ENCODE measurements around the gene SUSD2. TPM values are rescaled to one million over a fixed set of nuclear protein-coding genes. Genes with fewer than 3 reads are reported as not detected.
A peak's percentile ranks its signal among the peaks of the same experiment; 100 is the strongest.

Gene SUSD2
- total RNA-seq, 2 experiments from 2014 or later: 0.94 to 1.2 TPM

DNA sequence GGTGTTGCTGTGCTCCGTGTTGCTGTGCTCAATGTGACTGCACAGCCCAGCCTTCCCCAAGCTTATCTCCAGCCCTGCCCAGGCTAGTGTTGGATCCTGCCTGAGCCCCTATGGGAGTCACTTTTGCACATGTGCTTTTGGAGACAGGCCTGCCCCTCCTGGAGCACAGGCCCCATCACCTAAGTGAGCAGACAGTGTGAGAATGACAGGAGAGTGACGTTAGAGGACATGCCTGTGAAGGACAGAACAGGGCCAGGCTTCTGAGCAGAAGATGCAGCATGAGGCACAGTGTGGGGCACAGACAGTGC lies 36.6 kb upstream of the SUSD2 start:
- Mint-ChIP-seq H3K27ac (peak overlapping the region; percentile 79), H3K27me3 (no peaks in the 10 kb centered on the region), H3K4me3 (peak overlapping the region; percentile 54), H3K4me1 (peaks cover 53% of the 10 kb centered on the region), H3K9me3 (no peaks in the 10 kb centered on the region), H3K36me3 (peaks cover 18% of the 10 kb centered on the region)
- ATAC-seq (ENCODE audit: low read depth): no peak
- POLR2A ChIA-PET: interaction anchor here (10.3 kb wide), 1 partner anchor 11 kb away, joined by 110 read pairs; no protein-coding TSS in a partner anchor
- DNase-seq: no peak

DNA sequence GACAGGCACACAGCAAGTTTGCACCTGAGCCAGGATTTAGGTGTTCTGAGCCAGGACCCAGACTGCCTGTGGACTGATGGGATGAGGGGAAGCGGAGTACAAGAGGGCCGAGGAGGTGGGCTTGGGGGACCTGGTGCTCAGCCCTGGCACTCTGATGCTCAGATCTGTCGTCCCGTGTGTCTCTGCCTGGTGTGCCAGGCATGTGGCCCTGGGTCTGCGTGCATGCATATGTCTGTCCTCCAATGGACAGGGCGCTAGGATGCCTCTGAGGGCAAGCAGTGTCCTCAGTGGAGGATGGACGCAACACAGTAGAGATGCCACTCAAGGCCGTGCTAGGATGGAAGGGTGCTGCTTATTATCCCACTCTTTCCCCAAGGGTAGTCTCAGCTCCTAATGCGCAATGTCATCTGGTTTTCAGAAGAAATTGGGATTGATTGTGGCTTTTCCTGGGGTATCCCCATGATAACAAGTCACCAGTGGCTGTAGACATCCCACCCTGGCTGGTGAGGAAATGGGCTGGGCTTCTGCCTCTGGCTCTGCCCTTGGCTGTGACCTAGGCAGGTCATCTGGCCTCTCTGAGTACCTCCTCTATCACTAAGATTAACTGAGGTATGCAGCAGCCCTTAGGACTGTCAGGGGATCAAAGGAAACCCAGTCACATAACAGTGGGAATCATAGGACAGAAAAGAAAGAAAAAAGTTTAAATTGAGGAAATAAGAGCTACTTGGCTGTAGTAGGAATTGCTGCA lies 35.7 kb upstream of the SUSD2 start:
- Mint-ChIP-seq H3K9me3 (no peaks in the 10 kb centered on the region), H3K36me3 (peaks cover 14% of the 10 kb centered on the region), H3K27me3 (no peaks in the 10 kb centered on the region), H3K4me3 (peak overlapping the region; percentile 64), H3K27ac (peak overlapping the region; percentile 79), H3K4me1 (peaks cover 52% of the 10 kb centered on the region)
- POLR2A ChIA-PET: interaction anchor here (0.9 to 10.3 kb wide), 3 partner anchors 11 to 29 kb away, joined by 3 to 110 read pairs (median 4); no protein-coding TSS in a partner anchor
- ATAC-seq (ENCODE audit: low read depth) (no peak), DNase-seq (no peak)

DNA sequence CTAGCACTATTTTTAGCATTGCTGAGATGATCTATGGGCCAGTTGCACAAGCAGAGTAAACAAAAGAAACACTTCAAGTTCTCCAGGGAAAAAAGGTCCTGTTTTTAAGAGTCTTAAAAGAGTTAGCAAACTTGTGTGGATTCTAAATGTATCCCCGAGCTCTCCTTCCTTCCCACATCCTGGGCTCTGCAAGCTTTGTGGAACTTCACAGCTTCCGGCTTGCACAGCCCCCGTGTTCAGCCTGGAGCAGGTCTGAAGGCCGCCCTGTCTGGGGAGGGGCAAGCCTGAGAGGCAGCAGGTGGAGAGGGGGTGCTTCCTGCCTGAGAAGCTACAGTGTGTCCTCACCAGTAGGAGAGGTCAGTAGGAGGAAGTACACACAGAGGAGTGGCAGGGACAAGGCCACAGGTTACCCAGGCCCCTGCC lies 35.1 kb upstream of the SUSD2 start:
- POLR2A ChIA-PET: interaction anchor here (0.9 to 10.3 kb wide), 3 partner anchors 10 to 29 kb away, joined by 3 to 110 read pairs (median 4); no protein-coding TSS in a partner anchor
- Mint-ChIP-seq H3K27ac (peak overlapping the region; percentile 79), H3K36me3 (peaks cover 14% of the 10 kb centered on the region), H3K27me3 (no peaks in the 10 kb centered on the region), H3K4me1 (peaks cover 52% of the 10 kb centered on the region), H3K9me3 (no peaks in the 10 kb centered on the region), H3K4me3 (peak overlapping the region; percentile 64)
- ATAC-seq (ENCODE audit: low read depth) (peak; percentile 84), DNase-seq (no peak)

GRCh38 chr22:24146791-24147353 lies 34.4 kb upstream of the SUSD2 start:
- no peak overlapping the region for H3K4me3 Mint-ChIP-seq
- no peaks in the 10 kb centered on the region for H3K27me3 Mint-ChIP-seq
- no peaks in the 10 kb centered on the region for H3K9me3 Mint-ChIP-seq
- no peak overlapping the region for H3K27ac Mint-ChIP-seq
- H3K4me1 Mint-ChIP-seq: peaks cover 49% of the 10 kb centered on the region
- peaks cover 14% of the 10 kb centered on the region for H3K36me3 Mint-ChIP-seq
- ATAC-seq (ENCODE audit: low read depth): no peak
- POLR2A ChIA-PET: interaction anchor here (0.9 to 10.3 kb wide), 4 partner anchors 9 to 133 kb away, joined by 3 to 110 read pairs (median 4); no protein-coding TSS in a partner anchor
- no peak for DNase-seq

GRCh38 chr22:24147666-24148065 lies 33.6 kb upstream of the SUSD2 start:
- Mint-ChIP-seq H3K27ac (peak overlapping the region; percentile 63), H3K4me3 (peak overlapping the region; percentile 12), H3K27me3 (no peaks in the 10 kb centered on the region), H3K4me1 (peaks cover 48% of the 10 kb centered on the region), H3K9me3 (no peaks in the 10 kb centered on the region), H3K36me3 (peaks cover 12% of the 10 kb centered on the region)
- POLR2A ChIA-PET: interaction anchor here (0.9 to 10.3 kb wide), 2 partner anchors 9 to 133 kb away, joined by 3 to 110 read pairs; no protein-coding TSS in a partner anchor
- ATAC-seq (ENCODE audit: low read depth) (no peak), DNase-seq (no peak)

DNA sequence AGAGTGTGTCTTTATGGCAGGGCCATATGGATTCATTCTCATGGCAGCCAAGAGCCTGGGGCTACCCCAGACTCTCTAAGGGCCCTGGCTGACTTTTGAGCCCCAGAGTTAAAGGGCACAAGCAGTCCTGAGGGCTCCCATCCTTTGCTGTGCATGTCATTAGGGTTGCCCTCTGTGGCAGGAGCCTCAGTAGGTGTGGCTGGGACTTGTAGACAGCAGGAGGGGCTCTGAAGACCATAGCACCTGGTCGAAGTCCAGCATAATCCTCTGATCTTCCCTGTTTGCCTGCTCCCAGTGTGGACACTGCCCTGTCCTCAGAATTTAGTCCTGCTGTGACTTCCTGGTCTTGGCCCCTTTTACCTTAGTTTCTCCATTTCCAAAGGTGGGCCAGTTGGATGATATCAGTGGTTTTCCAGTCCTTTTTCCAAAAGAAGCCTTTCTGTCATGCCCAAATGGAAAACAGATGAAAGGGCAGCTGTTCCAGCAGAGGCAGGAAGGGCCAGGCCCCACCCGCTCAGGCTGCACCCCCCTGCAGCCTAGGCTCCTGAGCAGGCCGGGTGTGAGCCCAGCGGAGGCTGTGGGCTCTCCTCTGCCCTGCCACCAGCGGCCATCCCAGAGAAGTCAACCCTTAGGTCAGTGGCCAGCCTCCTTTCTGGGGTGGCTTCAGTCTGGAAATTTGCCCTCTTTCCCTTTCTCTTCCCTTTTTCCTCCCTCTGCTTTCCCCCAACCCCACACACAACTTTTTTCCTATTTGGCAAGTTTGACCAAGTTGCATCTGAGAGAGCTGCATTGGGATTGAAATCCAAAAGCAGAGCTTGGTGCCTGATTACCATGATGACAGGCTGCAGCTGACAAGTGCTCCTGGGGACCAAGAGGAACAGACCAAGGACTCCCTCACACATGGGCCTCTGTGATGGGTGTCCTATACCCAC lies 32.8 kb upstream of the SUSD2 start:
- Mint-ChIP-seq H3K4me1 (peaks cover 52% of the 10 kb centered on the region), H3K27me3 (no peaks in the 10 kb centered on the region), H3K9me3 (no peaks in the 10 kb centered on the region), H3K36me3 (peaks cover 9% of the 10 kb centered on the region), H3K27ac (no peak overlapping the region), H3K4me3 (no peak overlapping the region)
- POLR2A ChIA-PET: interaction anchor here (10.3 kb wide), 1 partner anchor 8 kb away, joined by 110 read pairs; no protein-coding TSS in a partner anchor
- ATAC-seq (ENCODE audit: low read depth) (no peak), DNase-seq (no peak)

GRCh38 chr22:24149198-24149590 lies 32.1 kb upstream of the SUSD2 start:
- Mint-ChIP-seq H3K4me1 (peaks cover 58% of the 10 kb centered on the region), H3K27ac (peak overlapping the region; percentile 67), H3K9me3 (no peaks in the 10 kb centered on the region), H3K36me3 (peaks cover 9% of the 10 kb centered on the region), H3K27me3 (no peaks in the 10 kb centered on the region), H3K4me3 (no peak overlapping the region)
- POLR2A ChIA-PET: no interaction called here
- DNase-seq: no peak
- no peak for ATAC-seq (ENCODE audit: low read depth)

DNA sequence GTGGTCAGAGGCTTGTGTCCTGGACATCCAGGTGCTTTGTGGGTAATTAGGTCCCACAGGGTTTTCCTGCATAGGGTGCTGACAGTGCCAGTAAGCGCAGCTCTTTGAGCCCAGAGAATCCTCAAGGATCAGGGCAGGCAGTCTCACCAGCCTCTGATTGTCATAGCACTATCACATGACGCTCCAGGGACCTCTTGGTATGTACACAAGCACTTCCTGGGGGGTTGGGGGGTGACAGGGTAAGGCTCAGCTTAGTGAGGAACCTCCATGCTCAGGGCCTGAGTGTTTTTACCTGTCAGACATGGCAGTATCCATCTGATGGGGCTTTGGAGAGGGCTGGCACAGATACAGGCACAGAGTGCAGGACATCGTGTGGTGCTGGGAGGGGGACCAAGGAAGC lies 27.9 kb upstream of the SUSD2 start:
- Mint-ChIP-seq H3K4me1 (peaks cover 54% of the 10 kb centered on the region), H3K9me3 (no peaks in the 10 kb centered on the region), H3K27me3 (no peaks in the 10 kb centered on the region), H3K4me3 (peak overlapping the region; percentile 82), H3K27ac (peak overlapping the region; percentile 98), H3K36me3 (peaks cover 6% of the 10 kb centered on the region)
- POLR2A ChIA-PET: interaction anchor here (0.9 to 7.0 kb wide), 5 partner anchors 10 to 402 kb away, joined by 3 to 110 read pairs (median 5); partner anchors contain the start of genes CABIN1 and GUCD1
- ATAC-seq (ENCODE audit: low read depth) (peak; percentile 31), DNase-seq (no peak)

DNA sequence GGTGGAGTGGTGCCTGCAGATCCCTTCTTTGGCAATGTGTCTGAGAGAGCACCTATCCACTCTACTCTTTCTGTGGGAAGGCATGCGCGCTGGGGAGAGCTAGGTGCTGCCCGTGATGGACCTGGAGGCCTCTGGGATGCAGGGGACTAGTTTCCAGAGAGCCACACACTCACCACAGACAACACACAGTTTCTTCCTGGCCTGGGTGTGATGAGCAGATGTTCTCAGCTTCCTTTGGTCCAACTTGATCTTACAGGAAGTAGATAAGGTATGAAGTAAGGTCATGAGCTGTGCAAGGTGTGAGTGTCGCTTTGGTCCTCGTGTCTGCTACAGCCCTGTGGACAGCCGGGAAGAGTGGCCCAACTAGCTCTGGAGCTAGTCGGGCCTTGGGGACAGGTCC lies 27.3 kb upstream of the SUSD2 start:
- POLR2A ChIA-PET: interaction anchor here (0.9 to 7.0 kb wide), 7 partner anchors 11 to 401 kb away, joined by 3 to 110 read pairs (median 5); partner anchors contain the start of genes CABIN1 and GUCD1
- Mint-ChIP-seq H3K4me1 (peaks cover 58% of the 10 kb centered on the region), H3K27me3 (no peaks in the 10 kb centered on the region), H3K36me3 (peaks cover 4% of the 10 kb centered on the region), H3K27ac (peak overlapping the region; percentile 98), H3K4me3 (peak overlapping the region; percentile 82), H3K9me3 (no peaks in the 10 kb centered on the region)
- no peak for DNase-seq
- no peak for ATAC-seq (ENCODE audit: low read depth)

DNA sequence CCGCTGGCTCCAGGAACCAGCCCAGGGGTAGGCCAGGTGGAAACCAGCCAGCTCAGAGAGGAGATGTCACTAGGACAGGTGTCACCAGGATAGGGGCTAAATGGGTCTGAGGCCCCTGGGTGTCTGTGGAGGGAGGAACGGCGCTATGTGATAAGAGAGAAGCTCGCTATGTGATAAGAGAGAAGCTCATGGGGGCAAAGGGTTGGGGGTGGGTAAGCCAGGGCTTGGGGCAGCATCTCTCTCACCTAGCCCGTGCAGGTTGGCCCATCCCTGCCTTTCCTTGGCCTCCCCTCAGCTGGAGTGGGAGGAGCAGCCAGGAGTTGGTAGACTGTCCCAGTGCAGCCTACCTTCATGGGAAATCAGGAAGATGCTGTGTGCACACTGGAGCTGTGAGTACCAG lies 26.5 kb upstream of the SUSD2 start:
- Mint-ChIP-seq H3K4me1 (peaks cover 62% of the 10 kb centered on the region), H3K4me3 (peak overlapping the region; percentile 82), H3K9me3 (no peaks in the 10 kb centered on the region)

DNA sequence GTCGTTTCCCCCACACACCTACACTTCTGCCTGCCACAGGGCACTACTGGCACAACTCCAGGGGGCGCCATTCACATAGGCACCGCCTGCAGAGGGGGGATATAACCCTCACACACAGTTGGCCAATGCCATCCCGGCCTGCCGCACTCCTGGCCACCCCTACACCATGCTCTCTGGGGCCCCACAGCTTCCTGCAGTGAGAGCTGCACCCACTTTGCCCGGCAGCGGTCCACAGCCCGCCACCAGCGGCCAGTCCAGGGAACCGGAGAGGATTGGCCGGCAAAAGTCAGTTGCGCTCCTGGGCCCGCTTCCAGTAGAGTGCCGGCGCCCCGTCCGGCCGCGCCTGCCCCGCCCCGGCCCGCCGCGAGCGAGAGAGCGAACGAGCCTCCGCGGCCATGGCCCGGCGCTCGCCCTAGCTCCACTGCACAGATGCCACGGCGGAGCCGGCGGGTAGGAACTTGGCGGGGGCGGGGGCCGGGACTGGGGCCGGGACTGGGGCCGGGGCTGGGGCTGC lies 25.6 kb upstream of the SUSD2 start:
- Mint-ChIP-seq H3K27me3 (no peaks in the 10 kb centered on the region), H3K27ac (peak overlapping the region; percentile 98), H3K9me3 (no peaks in the 10 kb centered on the region), H3K36me3 (peaks cover 7% of the 10 kb centered on the region), H3K4me1 (peaks cover 59% of the 10 kb centered on the region), H3K4me3 (peak overlapping the region; percentile 82)
- peak; percentile 29 for ATAC-seq (ENCODE audit: low read depth)
- DNase-seq: peak; percentile 78
- POLR2A ChIA-PET: interaction anchor here (1.0 to 7.0 kb wide), 13 partner anchors 9 to 399 kb away, joined by 3 to 110 read pairs (median 11); partner anchors contain the start of genes CABIN1, GUCD1, MIF and SLC2A11

More for the DNA sequence above, 26.5 kb upstream of the SUSD2 start:
- H3K27ac Mint-ChIP-seq: peak overlapping the region; percentile 98
- no peaks in the 10 kb centered on the region for H3K27me3 Mint-ChIP-seq
- no peak for ATAC-seq (ENCODE audit: low read depth)
- H3K36me3 Mint-ChIP-seq: peaks cover 7% of the 10 kb centered on the region
- no peak for DNase-seq
- POLR2A ChIA-PET: interaction anchor here (1.0 to 7.0 kb wide), 8 partner anchors 10 to 400 kb away, joined by 3 to 110 read pairs (median 14); partner anchors contain the start of genes CABIN1 and GUCD1

GRCh38 chr22:24156141-24156912 lies 25.0 kb upstream of the SUSD2 start:
- Mint-ChIP-seq H3K27me3 (no peaks in the 10 kb centered on the region), H3K4me3 (peak overlapping the region; percentile 97), H3K27ac (peak overlapping the region; percentile 94), H3K9me3 (no peaks in the 10 kb centered on the region), H3K4me1 (peaks cover 56% of the 10 kb centered on the region), H3K36me3 (peaks cover 9% of the 10 kb centered on the region)
- POLR2A ChIA-PET: interaction anchor here (0.6 to 7.0 kb wide), 17 partner anchors 8 to 399 kb away, joined by 3 to 110 read pairs (median 8); partner anchors contain the start of genes CABIN1, GUCD1, MIF and SLC2A11
- DNase-seq (peak; percentile 82), ATAC-seq (ENCODE audit: low read depth) (peak; percentile 55)
